ENCODE measurements around the gene TRIM51.
"Not testable (repeated sequence)": the region's sequence is repeated elsewhere in the genome, so short reads cannot be mapped to it uniquely, and the experiment has no call there.

GRCh38 chr11:55885481-55885880 lies 2.4 kb downstream of the TRIM51 start:
- TF ChIP-seq CTCF (IDR thresholded peaks at IDR 0.05 in 8 of 11, conservative IDR thresholded peaks at IDR 0.05 in 3 of 11); POLR2AphosphoS5 (IDR thresholded peaks at IDR 0.05): not testable (repeated sequence)

Measured in spleen (tissue), 7 donors.